GM23248 (cell line): ENCODE measurements around the gene VRK2. TPM values are rescaled to one million over a fixed set of nuclear protein-coding genes. Genes with fewer than 3 reads are reported as not detected.

Source experiments
- DNase-seq: peaks from one replicate; pipeline ENCODE4 v3.0.0-alpha.2; 2015
- H2AFZ ChIP-seq: fragments of 200-600 bp; sonication (generic); 2 replicates; pipeline ENCODE4 v1.6.1; 2016; ENCODE audit warnings: antibody characterized with exemption
- H3F3A ChIP-seq: fragments of 200-600 bp; sonication (generic); 2 replicates; pipeline ENCODE4 v1.6.1; 2016; ENCODE audit warnings: mild to moderate bottlenecking, antibody characterized with exemption, mixed run types; ENCODE audit not compliant: insufficient read depth
- H3K27ac ChIP-seq: fragments of 200-600 bp; sonication (generic); 2 replicates; pipeline ENCODE4 v1.5.1; 2016; ENCODE audit warnings: mild to moderate bottlenecking
- H3K27me3 ChIP-seq: fragments of 200-600 bp; sonication (generic); replicated peaks from 2 replicates; pipeline ENCODE4 v1.6.1; 2016; ENCODE audit warnings: mild to moderate bottlenecking; ENCODE audit not compliant: insufficient read depth
- H3K36me3 ChIP-seq: fragments of 200-600 bp; sonication (generic); 2 replicates; pipeline ENCODE4 v1.6.1; 2016; ENCODE audit warnings: low read depth, mild to moderate bottlenecking
- H3K4me1 ChIP-seq: fragments of 200-600 bp; sonication (generic); 2 replicates; pipeline ENCODE4 v1.6.1; 2016; ENCODE audit warnings: mild to moderate bottlenecking; ENCODE audit not compliant: insufficient read depth
- H3K4me2 ChIP-seq: fragments of 200-600 bp; sonication (generic); one replicate; pipeline ENCODE4 v1.6.1; 2016; ENCODE audit warnings: mild to moderate bottlenecking; ENCODE audit not compliant: unreplicated experiment
- H3K4me3 ChIP-seq: fragments of 200-600 bp; sonication (generic); 2 replicates; pipeline ENCODE4 v1.5.1; 2016; ENCODE audit warnings: mild to moderate bottlenecking
- H3K79me2 ChIP-seq: fragments of 200-600 bp; sonication (generic); 2 replicates; pipeline ENCODE4 v1.6.1; 2016; ENCODE audit warnings: mild to moderate bottlenecking; ENCODE audit not compliant: insufficient read depth
- H3K9ac ChIP-seq: fragments of 200-600 bp; sonication (generic); 2 replicates; pipeline ENCODE4 v1.6.1; 2016; ENCODE audit warnings: mild to moderate bottlenecking
- H3K9me2 ChIP-seq: fragments of 200-600 bp; sonication (generic); 2 replicates; pipeline ENCODE4 v1.6.1; 2016; ENCODE audit warnings: mixed run types, mild to moderate bottlenecking, moderate library complexity; ENCODE audit not compliant: insufficient read depth
- H3K9me3 ChIP-seq: fragments of 200-600 bp; sonication (generic); one replicate; pipeline ENCODE4 v1.6.1; 2017; ENCODE audit warnings: low read depth
- H4K20me1 ChIP-seq: fragments of 200-600 bp; sonication (generic); 2 replicates; pipeline ENCODE4 v1.6.0; 2016; ENCODE audit not compliant: insufficient read depth
- EZH2 ChIP-seq: fragments of 200-600 bp; sonication (generic); IDR thresholded peaks from 2 replicates; pipeline ENCODE4 v1.6.1; 2018; ENCODE audit warnings: antibody characterized with exemption, mild to moderate bottlenecking; ENCODE audit not compliant: insufficient read depth, poor library complexity, severe bottlenecking
- EZH2phosphoT487 ChIP-seq: fragments of 200-600 bp; sonication (generic); IDR thresholded peaks from 2 replicates; pipeline ENCODE4 v1.6.1; 2018; ENCODE audit warnings: antibody characterized with exemption, moderate library complexity, mild to moderate bottlenecking, low read depth; ENCODE audit not compliant: insufficient read depth
- WGBS, 2 experiments: methylation state at CpG; one replicate each; pipeline ENCODE4 v1.1.6; 2015 to 2017; ENCODE audit warnings: low lambda C conversion rate in 2 of 2, low coverage in 1 of 2; ENCODE audit errors: missing lambda C conversion rate in 2 of 2; 5-methylcytosine and 5-hydroxymethylcytosine counted together
- in situ Hi-C: fragments of 300-500 bp; cut with MboI; formaldehyde crosslinking; loops from 2 replicates; pipeline ENCODE4 v1.15.0; 2020
- polyA plus RNA-seq: library from polyadenylated mRNA; unstranded; fragments of >200 nt; fragmentation: Nextera tagmentation; extraction: Ambion mirVana; gene quantifications from 2 replicates; pipeline ENCODE4 v1.2.1, GENCODE V29; 2016
- total RNA-seq: library from RNA; depleted of rRNA; stranded (reverse); fragments of >200 nt; shearing (Covaris generic); gene quantifications from 2 replicates; pipeline ENCODE4 v1.2.3, GENCODE V29; 2014

VRK2 gene
- total and polyA plus RNA-seq, 2 experiments from 2014 or later: 22.4 to 24.2 TPM

- peaks cover 7% of the 10 kb centered on the region for H3K4me1 ChIP-seq
- H3K9me2 ChIP-seq: no peaks in the 10 kb centered on the region
- no peak overlapping the region for H3K27ac ChIP-seq
- H3F3A ChIP-seq: no peaks in the 10 kb centered on the region
- no peaks in the 10 kb centered on the region for H3K36me3 ChIP-seq
- H4K20me1 ChIP-seq: no peaks in the 10 kb centered on the region
- no peak overlapping the region for H3K4me3 ChIP-seq
- H3K9ac ChIP-seq: no peak overlapping the region
- in situ Hi-C loops: no loop called here
- H3K27me3 ChIP-seq: no peaks in the 10 kb centered on the region
- TF ChIP-seq EZH2 (no peak), EZH2phosphoT487 (no peak)
- WGBS, 2 experiments: 46 to 59% methylated on average over 1 of the region's 1 CpG
- no peak overlapping the region for H3K4me2 ChIP-seq
- no peak overlapping the region for H2AFZ ChIP-seq
- H3K79me2 ChIP-seq: no peaks in the 10 kb centered on the region
- H3K9me3 ChIP-seq: no peaks in the 10 kb centered on the region
- DNase-seq: no peak
These were observed 27.4 kb upstream of the VRK2 start for GRCh38 chr2:58019229-58019628.

GRCh38 chr2:58025150-58025933 is 21.3 kb upstream of the VRK2 start:
- Histone ChIP-seq H3K9me3 (no peaks in the 10 kb centered on the region), H3K4me3 (no peak overlapping the region), H3K36me3 (no peaks in the 10 kb centered on the region), H3K9me2 (no peaks in the 10 kb centered on the region), H3K27me3 (no peaks in the 10 kb centered on the region), H3K79me2 (no peaks in the 10 kb centered on the region), H3F3A (peaks cover 3% of the 10 kb centered on the region), H3K4me2 (no peak overlapping the region), H3K4me1 (no peaks in the 10 kb centered on the region), H2AFZ (no peak overlapping the region), H3K9ac (no peak overlapping the region), H4K20me1 (no peaks in the 10 kb centered on the region), H3K27ac (no peak overlapping the region)
- 53 to 62% methylated on average over 2 of the region's 2 CpGs for WGBS, 2 experiments
- in situ Hi-C loops: no loop called here
- no peak for DNase-seq
- no peak for TF ChIP-seq EZH2

GRCh38 chr2:58027029-58027428 is 19.6 kb upstream of the VRK2 start:
- no peaks in the 10 kb centered on the region for H4K20me1 ChIP-seq
- no peak overlapping the region for H3K4me2 ChIP-seq
- no peak for DNase-seq
- H3K27ac ChIP-seq: no peak overlapping the region
- H3K4me1 ChIP-seq: peaks cover 9% of the 10 kb centered on the region
- no peak overlapping the region for H3K4me3 ChIP-seq
- H3K36me3 ChIP-seq: no peaks in the 10 kb centered on the region
- in situ Hi-C loops: no loop called here
- no peaks in the 10 kb centered on the region for H3K79me2 ChIP-seq
- TF ChIP-seq EZH2 (no peak), EZH2phosphoT487 (no peak)
- H3K9ac ChIP-seq: no peak overlapping the region
- no peak overlapping the region for H2AFZ ChIP-seq
- no peaks in the 10 kb centered on the region for H3K9me2 ChIP-seq
- peaks cover 15% of the 10 kb centered on the region for H3F3A ChIP-seq
- H3K27me3 ChIP-seq: no peaks in the 10 kb centered on the region
- no peaks in the 10 kb centered on the region for H3K9me3 ChIP-seq

GRCh38 chr2:58030771-58031170 is 15.8 kb upstream of the VRK2 start:
- Histone ChIP-seq H2AFZ (no peak overlapping the region), H3K27me3 (no peaks in the 10 kb centered on the region), H3K4me1 (peaks cover 12% of the 10 kb centered on the region), H3K36me3 (no peaks in the 10 kb centered on the region), H3K9ac (no peak overlapping the region), H3K4me3 (no peak overlapping the region), H4K20me1 (no peaks in the 10 kb centered on the region), H3K79me2 (no peaks in the 10 kb centered on the region), H3K4me2 (no peak overlapping the region), H3K27ac (no peak overlapping the region), H3K9me3 (no peaks in the 10 kb centered on the region), H3F3A (peaks cover 20% of the 10 kb centered on the region), H3K9me2 (no peaks in the 10 kb centered on the region)
- in situ Hi-C loops: no loop called here
- DNase-seq: peak; percentile 40
- 86 to 90% methylated on average over 1 of the region's 1 CpG for WGBS, 2 experiments
- TF ChIP-seq EZH2 (no peak), EZH2phosphoT487 (no peak)
